IgD-negative memory B cell (primary cell): ENCODE results near the gene SERF2. TPM values are rescaled to one million over a fixed set of nuclear protein-coding genes. Genes with fewer than 3 reads are reported as not detected.
"Not testable (repeated sequence)": the region's sequence is repeated elsewhere in the genome, so short reads cannot be mapped to it uniquely, and the experiment has no call there.

Experiments used
- H3K27ac Mint-ChIP-seq, 3 donors: one replicate each; pipeline ENCODE4 v1.8.0; 2020 to 2022; ENCODE audit warnings: mild to moderate bottlenecking in 3 of 3, mixed read lengths in 3 of 3, moderate library complexity in 1 of 3
- H3K27me3 Mint-ChIP-seq: one replicate; pipeline ENCODE4 v1.8.0; 2021; ENCODE audit warnings: mixed read lengths
- H3K36me3 Mint-ChIP-seq: one replicate; pipeline ENCODE4 v1.8.0; 2020; ENCODE audit warnings: mild to moderate bottlenecking, mixed read lengths
- H3K4me1 Mint-ChIP-seq, 3 donors: one replicate each; pipeline ENCODE4 v1.8.0; 2020 to 2022; ENCODE audit warnings: mixed read lengths in 3 of 3, mild to moderate bottlenecking in 1 of 3
- H3K4me3 Mint-ChIP-seq, 4 donors: one replicate each; pipeline ENCODE4 v1.8.0; 2020 to 2022; ENCODE audit warnings: mild to moderate bottlenecking in 4 of 4, mixed read lengths in 4 of 4, moderate library complexity in 3 of 4
- H3K9me3 Mint-ChIP-seq, 3 donors: one replicate each; pipeline ENCODE4 v1.8.0; 2020 to 2021; ENCODE audit warnings: mixed read lengths in 3 of 3, mild to moderate bottlenecking in 1 of 3
- polyA plus RNA-seq: library from polyadenylated mRNA; unstranded; fragments of 300-500 nt; fragmentation: Illumina TruSeq; gene quantifications from one replicate; pipeline ENCODE4 v1.2.3, GENCODE V29; 2021

SERF2 gene
- polyA plus RNA-seq, 1 donor from 2014 or later, result 1,765 TPM

GRCh38 chr15:43800286-43801141 lies 8.4 kb downstream of the SERF2 start, which contains the start of gene HYPK:
Gene HYPK, plus strand, starts transcription at chr15:43800599. Its CDS starts 24 bp downstream, at chr15:43800623.
- Mint-ChIP-seq H3K9me3 (no peaks in the 10 kb centered on the region), H3K27ac (peak within 1 kb of the TSS; percentile 89 to 99 (median 99)), H3K4me1 (peaks cover 24 to 35% (median 32%) of the 10 kb centered on the region in 3 donors)

GRCh38 chr15:43802676-43803075 lies 10.6 kb downstream of the SERF2 start:
- Mint-ChIP-seq H3K36me3 (peaks cover 20% of the 10 kb centered on the region), H3K4me1 (peaks cover 25 to 35% (median 29%) of the 10 kb centered on the region in 3 donors)
- not testable (repeated sequence) for H3K27ac Mint-ChIP-seq, H3K27me3 Mint-ChIP-seq, H3K9me3 Mint-ChIP-seq, H3K4me3 Mint-ChIP-seq

More at GRCh38 chr15:43800286-43801141, 8.4 kb downstream of the SERF2 start, which contains the start of gene HYPK:
- Mint-ChIP-seq H3K4me3 (peak within 1 kb of the TSS; percentile 94 to 100 (median 100)), H3K36me3 (peaks cover 19% of the 10 kb centered on the region), H3K27me3 (no peaks in the 10 kb centered on the region)

DNA sequence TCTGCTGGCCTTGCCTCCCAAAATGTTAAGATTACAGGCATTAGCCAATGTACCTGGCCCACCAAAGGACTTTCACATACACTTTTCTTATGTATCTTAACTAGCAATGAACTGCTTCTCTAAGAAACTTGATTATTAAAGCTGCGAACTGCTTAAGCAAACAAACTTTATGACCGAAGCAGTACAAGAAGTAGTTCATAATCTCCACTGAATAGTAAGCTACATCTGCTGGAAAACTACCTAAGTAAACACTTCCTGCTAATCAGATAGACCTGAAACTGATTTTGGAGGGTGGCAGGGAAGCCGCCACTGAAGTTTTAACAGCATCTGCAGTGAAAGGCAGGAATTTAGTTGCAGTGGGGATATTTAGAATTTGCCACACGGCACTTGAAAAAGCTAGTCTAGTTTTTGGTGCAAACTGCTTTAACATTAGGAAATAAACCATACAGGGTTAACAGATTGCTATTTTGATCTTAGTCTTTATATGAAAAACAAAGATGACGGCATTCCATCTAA lies 16.4 kb downstream of the SERF2 start:
- Mint-ChIP-seq H3K4me1 (peaks cover 17 to 32% (median 18%) of the 10 kb centered on the region in 3 donors), H3K36me3 (peaks cover 12% of the 10 kb centered on the region), H3K9me3 (no peaks in the 10 kb centered on the region), H3K4me3 (peak overlapping the region in 3 of 4 donors; percentile 44 to 81 (median 71)), H3K27ac (peak overlapping the region; percentile 82 to 94 (median 88)), H3K27me3 (no peaks in the 10 kb centered on the region)

- Mint-ChIP-seq H3K27me3 (no peaks in the 10 kb centered on the region), H3K36me3 (peaks cover 12% of the 10 kb centered on the region), H3K4me1 (peaks cover 17 to 32% (median 18%) of the 10 kb centered on the region in 3 donors), H3K27ac (peak overlapping the region; percentile 82 to 94 (median 88)), H3K4me3 (peak overlapping the region; percentile 32 to 83 (median 62)), H3K9me3 (no peaks in the 10 kb centered on the region)
Observed at GRCh38 chr15:43808960-43809678, 17.0 kb downstream of the SERF2 start.

DNA sequence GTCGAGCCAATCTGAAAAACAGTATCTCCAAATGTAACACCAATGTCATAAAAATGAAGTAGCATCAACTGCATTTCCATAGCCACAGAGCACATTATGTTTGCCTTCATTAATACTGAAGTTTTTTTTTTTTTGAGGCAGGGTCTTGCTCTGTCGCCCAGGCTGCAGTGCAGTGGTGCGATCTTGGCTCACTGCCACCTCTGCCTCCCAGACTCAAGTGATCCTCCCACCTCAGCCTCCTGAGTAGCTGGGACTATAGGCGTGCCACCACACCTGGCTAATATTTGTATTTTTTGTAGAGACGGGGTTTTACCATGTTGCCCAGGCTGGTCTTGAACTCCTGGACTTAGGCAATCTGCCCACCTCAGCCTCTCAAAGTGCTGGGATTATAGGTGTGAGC lies 22.9 kb downstream of the SERF2 start:
- peak overlapping the region in 1 of 3 donors; percentile 40 for H3K27ac Mint-ChIP-seq
- H3K27me3 Mint-ChIP-seq, H3K4me1 Mint-ChIP-seq, H3K4me3 Mint-ChIP-seq, H3K9me3 Mint-ChIP-seq, H3K36me3 Mint-ChIP-seq: not testable (repeated sequence)

DNA sequence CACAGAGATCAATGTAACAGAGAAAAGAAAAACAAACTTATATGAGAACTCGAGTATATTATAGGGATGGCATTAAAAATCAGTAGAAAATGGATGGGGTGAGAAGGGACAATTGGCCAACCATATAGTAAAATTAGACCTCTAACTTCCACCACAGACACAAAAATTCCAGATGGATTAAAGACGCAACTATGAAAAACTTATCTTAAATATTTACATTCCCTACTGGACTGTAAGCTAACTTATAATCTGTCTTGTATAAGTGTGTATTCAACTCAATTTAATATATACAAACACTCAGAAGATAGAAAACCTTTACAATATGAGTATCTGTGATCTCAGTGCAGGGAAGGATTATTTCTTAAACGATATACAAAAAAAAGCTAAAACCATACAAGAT lies 29.4 kb downstream of the SERF2 start:
- H3K9me3 Mint-ChIP-seq, result no peaks in the 10 kb centered on the region
- H3K4me1 Mint-ChIP-seq, result peaks cover 17 to 24% (median 18%) of the 10 kb centered on the region in 3 donors
- no peaks in the 10 kb centered on the region for H3K27me3 Mint-ChIP-seq
- peak overlapping the region in 3 of 4 donors; percentile 43 to 89 (median 79) for H3K4me3 Mint-ChIP-seq
- peak overlapping the region in 1 of 3 donors; percentile 85 for H3K27ac Mint-ChIP-seq
- no peaks in the 10 kb centered on the region for H3K36me3 Mint-ChIP-seq

DNA sequence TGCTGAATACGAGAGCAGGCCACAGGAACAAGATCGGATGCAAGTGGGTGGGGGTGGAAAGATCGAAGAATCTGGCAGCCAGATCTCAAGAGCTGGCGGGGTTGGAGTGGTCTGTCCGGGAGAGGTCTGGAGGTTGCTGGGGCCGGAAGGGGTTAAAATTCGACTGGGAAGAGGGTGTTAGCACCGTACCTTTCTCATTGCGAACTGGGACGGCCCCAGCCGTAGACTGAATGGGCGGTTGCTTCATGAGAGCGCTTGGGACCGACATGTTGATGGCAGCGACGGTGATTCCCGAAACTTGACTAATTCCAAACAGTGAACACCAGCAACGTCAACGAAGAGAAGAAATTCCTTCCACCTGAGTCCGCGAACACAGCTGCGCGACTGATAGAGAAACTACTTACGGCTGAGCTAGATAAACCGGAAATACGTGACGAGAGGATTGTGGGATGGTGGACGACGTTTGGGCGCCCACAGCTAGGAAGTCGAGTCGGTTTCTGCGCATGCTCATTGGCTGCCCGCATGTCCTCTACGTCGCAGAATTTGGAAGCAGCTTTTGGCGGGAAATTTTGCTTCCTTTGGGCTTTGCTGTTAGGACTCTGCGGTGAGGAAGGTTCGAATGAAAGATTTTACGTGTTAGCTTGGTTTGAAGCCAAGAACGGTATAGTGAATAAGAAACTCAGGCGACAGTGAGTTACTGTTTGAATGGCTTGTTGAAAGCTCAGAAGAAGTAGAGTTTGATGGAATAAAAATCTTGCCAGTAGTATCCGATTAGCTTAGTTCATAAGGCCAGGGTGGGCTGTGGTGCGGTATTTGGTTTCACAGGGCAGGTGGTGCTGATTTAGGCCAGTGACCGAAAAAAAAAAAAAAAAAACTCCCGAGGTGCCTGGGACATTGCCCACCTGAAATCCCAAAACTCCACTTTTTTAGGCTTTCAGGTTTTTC lies 32.5 kb downstream of the SERF2 start, which contains the start of gene MFAP1:
Gene MFAP1, minus strand, starts transcription at position 389 of the 945 bp plus-strand sequence. Its CDS starts 121 bp downstream, at position 268.
- Mint-ChIP-seq H3K36me3 (no peaks in the 10 kb centered on the region), H3K27ac (peak within 1 kb of the TSS; percentile 79 to 98 (median 97)), H3K4me1 (peaks cover 34 to 41% (median 35%) of the 10 kb centered on the region in 3 donors)

GRCh38 chr15:43825305-43825704 lies 33.2 kb downstream of the SERF2 start:
- H3K4me1 Mint-ChIP-seq, result peaks cover 35 to 48% (median 39%) of the 10 kb centered on the region in 3 donors
- H3K36me3 Mint-ChIP-seq, H3K9me3 Mint-ChIP-seq, H3K27me3 Mint-ChIP-seq: not testable (repeated sequence)
- H3K4me3 Mint-ChIP-seq, result peak overlapping the region in 2 of 4 donors; percentile 58 to 94
- H3K27ac Mint-ChIP-seq, result peak overlapping the region in 1 of 3 donors; percentile 31

More for the DNA sequence above, 32.5 kb downstream of the SERF2 start, which contains the start of gene MFAP1:
- Mint-ChIP-seq H3K27me3 (no peaks in the 10 kb centered on the region), H3K4me3 (peak within 1 kb of the TSS; percentile 94 to 100 (median 98)), H3K9me3 (no peaks in the 10 kb centered on the region)

GRCh38 chr15:43826029-43826507 lies 33.9 kb downstream of the SERF2 start:
- Mint-ChIP-seq H3K36me3 (no peaks in the 10 kb centered on the region), H3K4me3 (peak overlapping the region; percentile 89 to 96 (median 94)), H3K4me1 (peaks cover 33 to 51% (median 39%) of the 10 kb centered on the region in 3 donors), H3K27ac (peak overlapping the region in 2 of 3 donors; percentile 39 to 43), H3K9me3 (no peaks in the 10 kb centered on the region), H3K27me3 (no peaks in the 10 kb centered on the region)

DNA sequence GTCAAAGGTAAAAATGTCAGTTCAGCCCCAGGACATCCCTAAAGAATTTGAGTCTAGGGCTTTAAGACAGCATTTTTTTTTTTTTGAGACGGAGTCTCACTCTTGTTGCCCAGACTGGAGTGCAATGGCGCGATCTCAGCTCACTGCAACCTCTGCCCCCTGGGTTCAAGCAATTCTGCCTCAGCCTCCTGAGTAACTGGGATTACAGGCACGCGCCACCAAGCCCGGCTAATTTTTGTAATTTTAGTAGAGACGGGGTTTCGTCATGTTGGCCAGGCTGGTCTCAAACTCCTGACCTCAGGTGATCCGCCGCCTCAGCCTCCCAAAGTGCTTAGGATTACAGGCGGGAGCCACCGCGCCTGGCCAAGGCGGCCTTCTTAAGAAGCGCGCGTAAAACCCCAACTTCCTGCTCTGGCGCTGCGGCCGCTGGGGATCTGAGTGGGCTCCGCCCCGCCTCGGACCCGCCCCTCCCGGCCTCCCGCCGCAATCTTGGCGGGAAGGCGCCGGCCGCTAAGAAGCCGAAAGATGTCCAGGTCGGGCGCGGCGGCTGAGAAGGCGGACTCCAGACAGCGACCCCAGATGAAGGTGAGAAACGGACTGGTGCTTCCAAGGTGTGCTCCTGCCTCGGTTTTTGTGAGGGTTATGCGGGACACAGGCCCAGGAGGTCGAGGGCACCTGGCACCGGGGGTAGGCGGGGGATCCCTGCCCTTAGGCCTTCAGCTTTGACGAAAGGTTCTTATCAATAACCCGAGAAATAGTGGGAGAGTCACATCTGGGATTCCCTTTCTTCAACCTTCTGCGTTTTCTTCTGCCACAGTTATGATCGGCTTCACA lies 34.6 kb downstream of the SERF2 start, which contains the start of gene WDR76:
Gene WDR76, plus strand, starts transcription at position 495 of the 834 bp plus-strand sequence. Its CDS starts 31 bp downstream, at position 526.
- Mint-ChIP-seq H3K4me3 (peak within 1 kb of the TSS; percentile 89 to 96 (median 94)), H3K27me3 (no peaks in the 10 kb centered on the region), H3K4me1 (peaks cover 27 to 47% (median 33%) of the 10 kb centered on the region in 3 donors), H3K27ac (peak within 1 kb of the TSS; percentile 39 to 93 (median 43)), H3K36me3 (no peaks in the 10 kb centered on the region), H3K9me3 (no peaks in the 10 kb centered on the region)

DNA sequence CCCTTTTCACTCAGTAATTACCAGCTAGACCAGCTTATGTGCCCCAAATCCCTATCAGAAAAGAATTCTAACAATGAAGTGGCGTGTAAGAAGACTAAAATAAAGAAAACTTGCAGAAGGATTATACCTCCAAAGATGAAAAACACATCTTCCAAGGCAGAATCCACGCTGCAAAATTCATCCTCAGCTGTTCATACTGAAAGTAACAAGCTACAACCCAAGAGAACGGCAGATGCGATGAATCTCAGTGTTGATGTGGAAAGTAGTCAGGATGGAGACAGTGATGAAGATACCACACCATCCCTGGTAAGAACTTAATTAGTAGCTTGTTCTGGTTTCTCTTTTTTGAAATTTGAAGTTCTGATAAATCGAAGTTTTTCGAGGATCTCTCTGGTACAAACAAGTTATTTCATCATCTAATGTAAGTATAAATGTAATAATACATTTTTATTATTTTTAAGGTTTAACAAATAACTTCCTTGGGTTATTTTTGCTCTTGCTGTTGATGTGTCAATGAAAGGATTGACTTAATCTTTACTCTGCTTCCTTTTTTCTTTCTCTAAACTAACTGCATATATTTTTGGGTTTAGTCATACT lies 36.0 kb downstream of the SERF2 start:
- Mint-ChIP-seq H3K4me3 (peak overlapping the region; percentile 89 to 96 (median 94)), H3K4me1 (peaks cover 23 to 47% (median 35%) of the 10 kb centered on the region in 3 donors), H3K9me3 (no peaks in the 10 kb centered on the region), H3K27me3 (no peaks in the 10 kb centered on the region), H3K36me3 (no peaks in the 10 kb centered on the region), H3K27ac (peak overlapping the region; percentile 31 to 93 (median 43))

DNA sequence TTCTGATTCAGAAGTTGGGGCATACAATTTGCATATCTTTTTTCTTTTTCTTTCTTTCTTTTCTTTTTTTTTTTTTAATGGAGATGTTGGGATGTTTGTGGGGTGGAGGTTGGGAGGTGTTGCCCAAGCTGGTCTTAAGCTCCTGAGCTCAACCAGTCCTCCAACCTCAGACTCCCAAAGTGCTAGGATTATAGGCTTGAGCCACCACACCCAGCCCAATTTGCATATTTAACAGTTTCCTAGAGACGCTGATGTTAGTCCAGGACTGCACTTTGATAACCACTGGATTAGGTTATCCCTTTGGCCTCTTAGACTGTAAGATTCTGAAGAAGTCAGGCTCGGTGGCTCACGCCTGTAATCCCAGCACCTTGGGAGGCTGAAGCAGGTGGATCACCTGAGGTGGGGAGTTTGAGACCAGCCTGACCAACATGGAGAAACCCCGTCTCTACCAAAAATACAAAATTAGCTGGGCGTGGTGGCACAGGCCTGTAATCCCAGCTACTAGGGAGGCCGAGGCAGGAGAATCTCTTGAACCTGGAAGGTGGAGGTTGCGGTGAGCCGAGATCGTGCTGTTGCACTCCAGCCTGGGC lies 37.9 kb downstream of the SERF2 start:
- H3K27ac Mint-ChIP-seq, H3K27me3 Mint-ChIP-seq, H3K9me3 Mint-ChIP-seq, H3K36me3 Mint-ChIP-seq: not testable (repeated sequence)
- peaks cover 17 to 38% (median 31%) of the 10 kb centered on the region in 3 donors for H3K4me1 Mint-ChIP-seq
- H3K4me3 Mint-ChIP-seq, result peak overlapping the region in 3 of 4 donors; percentile 18 to 81 (median 43)
